Embryonic facial prominence (tissue), 1 donor: Measurements from ENCODE around the gene PLXDC1.
"Not testable (repeated sequence)": the region's sequence is repeated elsewhere in the genome, so short reads cannot be mapped to it uniquely, and the experiment has no call there.

Source experiments
- DNase-seq: peaks from one replicate; pipeline ENCODE4 v3.0.0-alpha.2; 2016; ENCODE audit errors: extremely low spot score

Gene PLXDC1

DNA sequence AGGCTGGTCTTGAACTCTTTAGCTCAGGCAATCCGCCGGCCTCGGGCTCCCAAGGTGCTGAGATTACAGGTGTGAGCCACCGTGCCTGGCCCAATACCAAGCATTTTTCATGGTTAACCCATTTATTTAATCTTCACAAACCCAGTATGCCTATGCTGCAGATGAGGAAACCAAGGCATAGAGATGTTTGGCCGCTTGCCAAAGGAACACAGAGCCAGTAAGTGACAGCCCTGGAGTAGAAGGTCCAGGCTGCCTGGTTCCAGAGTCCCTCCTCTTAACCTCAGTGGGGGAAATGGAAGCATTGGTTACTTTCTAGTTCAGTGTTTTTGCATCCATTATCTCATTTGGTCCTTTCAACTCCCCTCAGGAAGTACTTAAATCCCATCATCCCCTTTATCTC, 29.9 kb upstream of the PLXDC1 start:
- no peak for DNase-seq

DNA sequence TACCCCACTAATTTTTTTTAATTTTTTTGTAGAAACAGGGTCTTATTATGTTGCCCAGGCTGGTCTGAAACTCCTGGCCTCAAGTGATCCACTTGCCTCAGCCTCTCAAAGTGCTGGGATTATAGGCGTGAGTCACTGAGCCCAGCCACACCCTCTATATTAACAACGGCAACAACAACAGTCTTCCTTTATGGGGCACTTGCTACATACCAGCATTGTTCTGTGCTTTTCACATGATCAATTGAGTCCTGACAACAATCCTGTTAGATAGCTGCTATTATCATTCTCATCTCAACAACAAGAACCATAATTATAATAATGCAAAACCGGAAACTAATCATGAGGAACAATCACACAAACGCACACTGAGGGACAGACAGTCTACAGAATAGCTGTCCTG, 27.1 kb upstream of the PLXDC1 start:
- DNase-seq, result no peak

DNA sequence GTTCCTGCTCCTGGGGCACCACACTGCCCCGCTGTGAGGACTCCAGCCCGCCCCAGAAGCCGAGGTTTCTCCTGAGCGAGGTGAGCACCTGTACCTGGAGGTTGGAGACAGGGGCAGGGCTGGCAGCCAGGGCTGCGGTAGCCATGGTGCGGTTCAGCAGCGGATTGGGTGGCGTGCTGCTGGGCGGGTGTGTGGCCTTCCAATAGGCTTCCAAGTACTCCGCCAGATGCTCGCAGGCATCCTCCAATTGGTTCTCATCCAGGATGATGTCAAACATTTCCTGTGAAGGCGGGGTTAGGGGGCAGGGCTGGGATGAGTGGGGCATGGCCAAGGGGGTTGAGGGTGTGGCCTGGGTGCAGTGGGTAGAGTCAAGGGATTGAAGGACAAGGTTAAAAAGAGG, 25.8 kb upstream of the PLXDC1 start:
- no peak for DNase-seq

DNA sequence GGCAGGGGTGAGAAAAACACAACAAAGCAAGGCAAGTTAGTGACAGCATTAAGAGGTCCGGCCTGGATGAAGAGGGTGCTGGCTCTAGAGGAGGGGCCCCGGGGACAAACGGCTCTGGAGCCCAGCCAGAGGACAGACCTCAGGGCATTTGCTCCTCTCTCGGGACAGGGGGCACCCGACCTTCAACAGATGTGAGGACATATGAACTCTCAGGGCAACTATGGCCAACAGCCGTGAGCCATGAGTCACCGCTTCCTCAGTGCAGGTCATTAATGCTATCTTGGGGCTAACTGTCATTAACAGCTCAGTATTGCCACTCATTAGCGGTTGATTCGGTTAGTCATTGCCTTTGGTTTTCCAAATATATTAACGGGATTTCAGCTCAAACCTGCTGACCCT, 24.3 kb upstream of the PLXDC1 start:
- DNase-seq, result no peak

DNA sequence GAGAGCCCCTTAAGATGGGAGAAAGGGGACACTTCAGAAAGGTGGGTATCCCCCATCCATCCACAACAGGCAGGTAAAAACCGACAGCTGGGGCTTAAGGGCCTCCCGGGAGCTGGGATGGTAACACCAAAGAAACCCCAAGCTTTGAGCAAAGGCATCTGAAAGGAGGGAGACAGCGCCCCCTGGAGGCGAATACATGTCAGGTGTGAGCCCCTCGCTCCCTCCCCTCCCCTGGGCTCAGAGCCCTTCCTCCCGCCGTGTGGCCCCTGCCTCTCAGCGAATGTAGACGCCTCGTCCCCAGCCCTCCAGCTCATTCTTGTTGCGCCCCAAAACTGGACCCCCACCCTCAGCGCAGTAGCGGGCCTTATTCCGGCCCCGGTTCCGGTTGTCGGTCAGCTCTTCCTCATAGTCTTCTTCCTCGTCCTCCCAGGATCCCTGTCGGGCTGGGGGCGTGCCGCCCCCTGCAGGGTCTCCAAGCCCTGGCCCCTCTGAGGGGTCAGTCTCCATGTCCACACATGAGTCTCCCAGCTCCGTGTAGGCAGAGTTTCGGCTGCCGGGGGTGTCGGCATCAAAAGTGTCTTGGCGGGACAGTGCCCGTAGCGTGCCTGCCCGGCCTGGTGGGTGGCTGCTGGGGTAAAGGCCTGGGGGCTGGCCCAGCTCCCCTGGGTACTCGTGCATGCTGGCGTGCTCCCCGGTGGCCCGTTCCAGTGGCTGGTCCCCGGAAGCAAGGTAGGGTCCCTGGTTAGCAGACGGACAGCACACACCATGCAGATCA, 23.7 kb upstream of the PLXDC1 start:
- no peak for DNase-seq

DNA sequence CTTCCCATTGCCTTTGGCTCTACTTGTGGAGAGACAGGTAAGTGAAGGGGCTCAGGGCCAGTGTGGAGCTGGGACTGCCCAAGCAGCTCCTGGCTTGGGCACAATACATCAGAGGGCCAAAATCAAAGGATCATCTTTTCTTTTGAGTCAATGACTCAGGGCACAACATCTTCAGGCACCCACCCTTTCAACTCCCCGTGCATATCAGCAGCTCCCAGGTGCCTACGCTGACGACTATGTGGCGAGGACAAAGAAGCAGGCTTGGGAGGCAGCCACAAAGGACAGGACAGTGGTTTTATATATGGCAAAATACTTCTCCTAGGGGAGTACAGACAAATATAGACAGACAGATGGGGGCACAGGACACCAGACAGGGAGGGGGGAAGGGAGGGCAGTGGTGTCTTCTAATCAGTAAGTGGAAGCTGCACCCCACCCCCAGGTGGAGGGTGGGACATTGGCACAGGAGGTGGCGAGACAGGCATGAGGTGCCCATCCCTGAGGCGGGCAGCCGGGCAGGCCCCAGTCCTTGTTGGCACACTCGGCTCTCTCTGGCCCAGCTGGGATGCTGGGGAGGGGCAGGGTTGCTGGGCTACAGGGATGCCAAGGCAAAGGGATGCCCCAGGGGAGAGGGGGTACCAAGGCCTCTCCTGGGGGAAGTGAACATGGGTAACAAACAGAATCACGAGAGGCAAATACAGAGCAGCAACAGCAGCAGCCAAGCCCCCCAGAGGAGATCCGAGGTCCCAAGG, 22.3 kb upstream of the PLXDC1 start:
- no peak for DNase-seq

DNA sequence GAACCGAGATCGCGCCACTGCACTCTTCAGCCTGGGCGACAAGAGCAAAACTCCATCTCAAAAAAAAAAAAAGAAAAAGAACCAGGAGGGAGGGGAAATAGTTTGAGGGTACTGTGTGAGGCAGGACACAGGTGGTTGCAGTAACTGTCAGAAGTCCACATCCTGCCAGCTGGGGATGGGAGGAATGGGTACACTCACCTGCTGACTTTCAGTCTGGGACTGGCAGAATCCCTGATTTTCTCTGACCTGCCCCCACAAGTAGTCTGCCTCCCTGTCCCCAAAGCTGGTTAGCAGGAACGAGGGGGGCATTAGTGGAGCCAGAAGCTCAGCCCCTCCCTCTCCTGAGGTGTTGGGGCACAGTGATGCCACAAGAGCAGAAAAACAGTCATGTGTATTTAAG, 21.6 kb upstream of the PLXDC1 start:
- no peak for DNase-seq

DNA sequence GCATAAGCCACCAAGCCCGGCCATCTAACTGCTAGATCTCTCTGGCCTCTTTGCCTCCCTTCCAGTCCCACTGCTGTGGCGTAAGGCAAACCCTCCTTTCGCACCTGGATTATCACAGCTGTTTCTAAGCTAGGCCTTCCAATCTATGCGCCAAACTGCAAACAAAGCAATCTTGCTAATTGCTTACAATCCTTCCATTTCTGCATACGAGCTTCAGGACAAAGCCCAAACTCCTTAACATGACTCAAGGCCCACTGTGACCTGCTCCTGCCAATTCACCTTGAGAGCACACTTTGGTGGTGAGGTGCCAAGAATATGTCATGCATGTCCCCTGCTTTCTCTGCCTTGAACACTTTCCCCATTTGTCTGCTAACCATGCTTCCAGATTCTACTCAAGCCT, 20.5 kb upstream of the PLXDC1 start:
- no peak for DNase-seq

DNA sequence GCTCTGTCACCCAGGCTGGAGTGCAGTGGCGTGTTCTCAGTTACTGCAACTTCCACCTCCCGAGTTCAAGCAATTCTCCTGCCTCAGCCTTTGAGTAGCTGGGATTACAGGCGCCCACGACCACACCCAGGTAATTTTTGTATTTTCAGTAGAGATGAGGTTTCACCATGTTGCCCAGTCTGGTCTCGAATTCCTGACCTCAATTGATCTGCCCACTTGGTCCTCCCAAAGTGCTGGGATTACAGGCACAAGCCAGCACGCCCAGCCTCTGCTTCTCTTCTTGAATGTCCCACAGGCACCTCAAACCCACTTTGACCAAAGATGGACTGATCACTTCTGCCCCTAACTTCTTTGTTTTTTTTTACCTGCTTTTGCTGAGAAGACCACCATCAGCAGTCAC, 19.1 kb upstream of the PLXDC1 start:
- no peak for DNase-seq

DNA sequence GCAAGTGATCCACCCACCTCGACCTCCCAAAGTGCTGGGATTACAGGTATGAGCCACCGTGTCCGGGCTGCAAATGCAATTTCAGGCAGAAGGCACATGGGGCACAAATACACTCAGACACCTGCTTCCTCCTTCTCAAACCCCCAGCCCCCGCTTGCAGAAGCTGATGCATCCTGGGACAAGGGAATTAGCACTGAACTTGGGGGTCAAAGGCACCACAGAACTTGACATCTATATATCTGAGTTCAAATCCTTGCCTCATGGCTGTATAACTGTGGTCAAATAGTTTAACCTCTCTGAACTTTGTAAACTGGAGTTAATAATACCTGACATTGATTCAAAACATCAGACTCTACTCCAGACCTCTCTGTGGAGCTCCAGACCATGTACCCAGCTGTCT, 18.7 kb upstream of the PLXDC1 start:
- DNase-seq, result no peak

DNA sequence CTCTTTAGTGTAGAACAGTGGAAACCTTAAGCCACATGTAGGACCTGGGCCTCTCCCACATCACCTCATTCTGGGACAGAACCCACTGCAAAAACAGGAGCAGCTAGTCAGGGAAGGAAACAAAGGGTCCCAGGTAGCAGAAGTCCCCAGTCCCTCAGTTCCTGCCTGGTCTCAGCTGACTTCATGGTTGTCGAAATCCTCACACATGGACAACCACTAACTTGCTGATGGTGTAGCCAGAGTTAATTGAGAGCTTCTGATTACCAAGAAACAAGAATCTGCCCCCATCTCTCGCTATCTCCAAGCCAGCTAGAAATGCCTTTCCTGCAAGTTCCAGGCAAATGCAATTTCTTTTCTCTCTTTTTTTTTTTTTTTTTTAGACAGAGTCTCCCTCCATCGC, 18.1 kb upstream of the PLXDC1 start:
- no peak for DNase-seq

DNA sequence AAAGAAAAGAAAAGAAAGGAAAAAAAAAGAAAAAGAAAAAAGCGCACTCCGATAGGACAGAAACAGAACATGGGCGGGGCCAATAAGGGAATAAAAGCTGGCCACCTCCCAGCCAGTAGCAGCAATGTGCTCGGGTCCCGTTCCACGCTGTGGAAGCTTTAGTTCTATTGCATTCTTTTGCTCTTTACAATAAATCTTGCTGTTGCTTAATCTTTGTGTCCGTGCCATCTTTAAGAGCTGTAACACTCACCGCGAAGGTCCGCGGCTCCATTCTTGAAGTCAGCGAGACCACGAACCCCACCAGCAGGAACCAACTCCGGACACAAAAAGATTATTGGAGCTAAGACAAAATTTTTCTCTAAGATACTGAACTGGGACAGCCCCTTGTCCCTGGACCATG, 17.7 kb upstream of the PLXDC1 start:
- DNase-seq, result no peak

DNA sequence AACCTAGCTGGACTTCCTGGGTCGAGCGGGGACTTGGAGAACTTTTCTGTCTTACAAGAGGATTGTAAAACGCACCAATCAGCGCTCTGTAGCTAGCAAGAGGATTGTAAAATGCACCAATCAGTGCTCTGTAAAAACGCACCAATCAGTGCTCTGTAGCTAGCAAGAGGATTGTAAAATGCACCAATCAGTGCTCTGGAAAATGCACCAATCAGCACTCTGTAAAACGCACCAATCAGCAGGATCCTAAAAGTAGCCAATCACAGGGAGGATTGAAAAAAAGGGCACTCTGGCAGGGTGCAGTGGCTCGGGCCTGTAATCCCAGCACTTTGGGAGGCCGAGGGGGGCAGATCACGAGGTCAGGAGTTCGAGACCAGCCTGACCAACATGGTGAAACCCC, 17.1 kb upstream of the PLXDC1 start:
- not testable (repeated sequence) for DNase-seq

DNA sequence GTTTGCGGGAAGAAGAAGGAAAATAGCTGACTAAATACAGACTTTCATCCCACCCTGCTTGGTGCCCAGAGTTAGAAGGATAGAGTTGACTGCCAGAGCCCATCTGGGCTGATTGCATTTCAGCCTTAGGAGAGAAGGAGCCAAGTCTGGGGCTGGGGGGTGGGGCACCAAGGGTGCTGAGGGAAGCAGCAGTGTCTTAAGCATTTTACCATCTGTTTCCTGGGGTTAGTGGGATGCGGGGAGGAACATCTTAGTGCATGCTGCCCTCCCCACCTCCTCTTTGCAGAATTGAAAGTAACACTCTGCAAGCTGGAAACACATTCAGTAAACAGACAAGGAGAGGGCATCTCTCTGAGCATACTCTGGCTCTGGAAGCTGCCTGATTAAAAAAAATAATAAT, 16.0 kb upstream of the PLXDC1 start:
- no peak for DNase-seq

DNA sequence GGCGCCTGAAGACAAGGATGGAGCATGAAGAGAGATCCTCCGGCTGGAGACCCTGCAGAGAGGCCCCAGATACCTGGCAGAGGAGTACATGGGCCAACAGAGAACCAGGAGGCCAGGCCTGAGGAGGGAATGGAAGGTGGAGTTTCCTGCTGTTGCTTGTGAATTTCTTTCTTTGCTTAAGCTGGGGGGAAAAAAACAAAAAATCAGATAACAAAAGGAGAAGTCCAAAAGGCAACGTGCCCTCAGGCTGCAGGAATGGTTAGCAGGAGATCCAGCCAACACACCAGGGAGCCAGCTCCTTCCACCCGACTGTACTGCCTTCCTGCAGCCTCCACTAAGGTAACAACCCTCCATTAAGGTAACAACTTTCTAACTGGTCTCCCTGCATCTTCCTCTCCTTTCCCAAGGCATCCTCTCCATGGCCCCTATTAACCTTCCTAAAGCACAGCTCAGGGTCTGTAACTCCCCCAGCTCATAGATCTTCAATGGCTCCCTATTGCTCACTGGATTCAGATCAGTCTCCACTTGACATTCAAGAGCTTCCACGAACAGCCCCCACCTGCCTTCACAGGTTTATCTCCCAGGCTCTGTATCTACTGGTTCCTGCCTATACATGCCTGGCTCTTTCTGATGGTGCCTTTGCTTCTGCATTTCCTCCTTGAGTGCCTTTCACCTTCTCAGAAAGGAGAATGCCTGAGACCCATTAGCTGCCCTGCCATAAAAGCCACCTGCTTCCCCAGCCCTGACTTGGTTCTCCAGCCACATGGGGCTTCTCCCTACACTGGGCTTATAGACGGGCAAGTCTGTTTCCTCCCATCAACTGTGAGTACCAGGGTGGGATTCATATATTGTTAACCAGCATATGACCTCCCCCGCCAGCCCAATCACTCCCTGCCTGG, 15.2 kb upstream of the PLXDC1 start:
- no peak for DNase-seq

DNA sequence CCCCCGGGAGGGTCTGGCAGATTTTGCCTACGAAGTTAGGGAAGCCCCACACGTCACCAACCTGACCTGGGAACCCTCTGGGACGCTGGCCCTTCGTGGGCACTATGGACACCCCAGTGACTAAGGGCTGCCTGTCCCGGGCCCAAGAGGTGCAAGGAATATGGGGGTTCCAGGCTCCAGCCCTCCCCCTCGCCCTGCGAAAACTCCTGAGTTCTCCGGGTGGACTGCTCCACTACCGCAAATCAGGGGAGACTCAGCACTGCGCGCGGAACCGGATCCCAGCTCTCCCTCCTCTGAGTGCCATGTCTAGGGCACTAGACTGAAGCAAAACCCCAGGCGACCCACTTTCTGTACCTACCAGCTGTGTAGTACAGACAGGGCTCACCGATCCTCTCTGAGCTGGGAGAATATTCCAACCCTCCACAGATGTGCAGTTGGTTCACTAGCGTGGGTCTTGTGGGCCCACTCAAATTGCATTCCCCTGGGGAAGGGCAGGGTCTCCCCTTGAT, 14.5 kb upstream of the PLXDC1 start, which contains the start of gene ARL5C:
TSS of gene ARL5C (minus strand) at position 321 of the 509 bp plus-strand sequence. CDS start 401 bp downstream, outside the sequence.
- no peak for DNase-seq

DNA sequence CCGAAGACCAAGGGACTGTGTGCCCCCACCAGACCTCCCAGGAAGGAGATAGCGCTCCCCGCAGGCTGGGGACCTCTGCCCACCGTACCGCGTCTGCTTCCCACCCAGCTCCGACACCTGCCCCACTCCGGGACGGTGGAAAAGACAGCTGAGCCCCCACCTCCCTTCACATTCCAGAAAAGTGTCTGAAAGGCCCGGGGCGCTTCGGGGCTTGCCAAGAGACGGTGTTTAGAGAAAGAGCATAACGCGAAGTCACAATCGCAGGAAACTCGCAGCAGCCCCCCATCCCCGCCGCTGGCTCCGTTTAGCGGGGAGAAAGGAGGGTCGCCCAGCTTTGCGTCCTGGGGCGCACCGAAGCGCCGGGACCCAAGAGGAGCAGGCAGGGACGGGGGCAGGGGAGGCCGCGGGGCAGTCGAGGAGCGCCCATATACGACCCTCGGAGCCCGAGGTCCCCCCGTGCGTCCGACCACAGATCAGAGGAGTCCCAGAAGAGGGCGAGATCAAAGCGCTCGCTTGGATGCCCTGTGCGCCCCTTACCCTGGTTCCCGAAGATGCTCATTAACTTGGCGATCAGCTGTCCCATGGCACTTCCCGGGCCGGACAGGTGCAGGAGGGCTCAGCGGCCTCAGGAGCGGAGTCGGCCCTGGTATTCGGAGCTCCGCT, 13.9 kb upstream of the PLXDC1 start:
- DNase-seq, result no peak

DNA sequence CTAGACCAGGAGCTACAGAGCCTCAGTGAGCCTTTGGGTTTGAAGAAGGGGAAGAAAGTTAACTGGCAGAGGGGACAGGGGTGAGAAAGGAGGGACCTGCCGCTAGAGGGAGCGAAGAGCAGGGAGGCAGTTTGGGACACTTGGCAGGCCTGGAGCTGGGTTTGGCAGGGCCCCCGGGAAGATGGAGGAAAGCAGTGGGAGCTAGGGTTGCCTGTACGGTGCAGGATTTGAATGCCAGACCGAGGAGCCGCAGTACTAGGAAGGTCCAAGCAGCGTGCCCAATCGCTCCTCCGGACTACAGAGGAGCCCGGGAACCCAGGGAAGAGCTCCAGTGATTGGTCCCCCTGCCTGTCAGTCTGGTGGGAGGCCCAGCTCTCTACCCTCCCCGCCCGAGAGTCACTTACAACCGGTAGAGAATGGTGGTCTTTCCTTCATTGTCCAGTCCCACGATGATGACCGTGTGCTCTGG, 13.3 kb upstream of the PLXDC1 start:
- DNase-seq, result peak; percentile 61

DNA sequence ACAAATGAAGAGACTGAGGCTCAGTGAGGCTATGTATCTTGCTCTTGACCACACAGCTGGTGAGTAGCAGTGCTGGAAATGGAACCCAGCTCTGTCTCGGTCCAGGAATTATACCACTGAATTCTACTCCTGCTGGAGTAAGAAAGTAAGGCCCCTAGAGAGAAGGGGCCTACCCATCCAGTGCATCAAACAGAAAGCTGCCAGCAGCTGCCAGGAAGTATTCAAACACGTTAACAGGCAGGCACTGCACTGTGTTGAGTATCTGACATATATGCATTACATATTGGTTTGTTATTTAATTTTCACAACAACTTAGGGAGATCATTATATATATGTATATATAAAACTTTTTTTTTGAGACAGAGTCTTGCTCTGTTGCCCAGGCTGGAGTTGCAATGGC, 10.5 kb upstream of the PLXDC1 start:
- no peak for DNase-seq

DNA sequence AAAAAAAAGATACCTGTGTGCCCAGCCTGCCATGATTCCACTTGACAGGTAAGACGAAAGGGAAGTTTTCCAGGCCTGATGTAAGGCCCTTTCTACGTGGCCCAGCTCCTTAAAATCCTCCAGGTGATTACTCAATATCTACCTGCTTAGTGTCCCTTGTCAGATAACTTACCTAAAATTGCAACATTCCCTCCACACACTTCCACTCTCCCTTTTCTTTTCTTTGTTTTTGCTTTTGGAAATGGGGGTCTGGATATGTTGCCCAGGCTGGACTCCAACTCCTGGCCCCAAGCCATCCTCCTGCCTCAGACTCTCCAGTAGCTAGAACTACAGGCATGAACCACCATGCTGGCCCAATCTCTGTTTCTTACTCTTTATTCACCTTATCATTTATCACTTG, 7.2 kb upstream of the PLXDC1 start:
- DNase-seq, result no peak

DNA sequence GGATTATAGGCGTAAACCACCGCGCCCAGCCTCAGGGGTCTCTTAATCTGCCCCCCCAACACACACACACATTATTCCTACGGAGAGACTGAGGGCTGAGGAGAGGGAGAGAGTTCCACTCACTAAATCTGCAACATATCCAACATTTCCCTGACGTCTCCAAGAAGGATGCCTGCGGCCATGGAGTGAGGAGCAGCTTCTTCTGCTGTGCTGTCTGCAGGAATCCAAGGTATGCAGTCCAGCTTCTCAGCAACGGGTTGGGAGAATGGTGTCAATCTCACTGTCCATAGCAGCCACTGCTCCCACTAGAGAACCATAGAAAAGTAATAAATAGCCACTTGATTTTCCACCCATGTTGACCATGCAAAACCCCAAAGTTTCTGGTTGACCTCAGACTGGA, 5.1 kb upstream of the PLXDC1 start:
- no peak for DNase-seq
